ENCODE results near the gene PAX8. TPM values are rescaled to one million over a fixed set of nuclear protein-coding genes. Genes with fewer than 3 reads are reported as not detected.

Gene PAX8
- total RNA-seq, 1 experiment from 2014 or later: 12.6 TPM

GRCh38 chr2:113206251-113206650 lies 72.5 kb downstream of the PAX8 start:
- DNase-seq (ENCODE audit: low read depth): no peak

- peak; percentile 75 for DNase-seq (ENCODE audit: low read depth)
These were observed 74.7 kb downstream of the PAX8 start for GRCh38 chr2:113203901-113204519.

GRCh38 chr2:113203217-113203530 lies 75.5 kb downstream of the PAX8 start:
- no peak for DNase-seq (ENCODE audit: low read depth)

DNA sequence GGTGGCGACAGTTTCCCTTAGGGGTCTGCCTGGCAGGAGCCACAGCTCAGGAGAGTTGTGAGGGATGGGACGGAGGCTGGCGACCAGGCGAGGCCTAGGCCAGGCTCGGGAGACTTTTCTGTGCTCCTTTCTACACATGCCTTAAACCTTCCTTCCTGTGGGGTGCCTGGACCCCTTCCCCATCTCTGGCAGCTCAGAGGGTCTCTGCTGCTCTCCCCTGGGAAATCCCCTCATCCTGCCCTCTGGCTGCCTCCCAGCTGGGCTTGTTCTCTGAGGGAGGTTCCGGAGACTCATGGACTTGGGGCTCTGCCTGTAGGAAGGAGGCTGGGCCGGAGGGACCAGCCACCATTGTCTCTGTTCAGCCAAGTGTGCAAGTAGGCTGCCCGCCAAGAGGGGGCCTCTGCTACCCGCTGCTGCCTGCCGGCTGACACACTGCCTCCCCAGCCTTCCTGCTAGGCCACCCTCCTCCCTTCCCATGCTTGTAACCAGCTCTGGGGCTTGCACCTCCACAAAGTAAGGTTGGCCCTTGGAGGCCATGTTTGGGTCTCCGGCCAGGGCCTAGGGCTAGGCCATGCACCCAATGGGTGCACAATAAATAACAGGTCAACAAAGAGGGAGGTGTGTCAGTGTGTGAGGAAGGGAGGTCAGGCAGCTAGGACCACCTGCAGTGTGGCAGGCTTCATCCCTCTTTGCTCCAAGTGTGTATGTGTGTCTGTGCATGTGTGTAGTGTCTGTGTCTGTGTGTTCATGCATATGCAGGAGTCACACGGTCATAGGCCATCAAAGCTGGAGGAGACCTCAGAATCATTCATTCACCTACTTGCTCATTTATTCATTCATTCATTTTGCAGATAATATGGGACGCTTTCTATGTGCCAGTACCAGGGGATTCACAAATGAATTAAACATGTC lies 76.2 kb downstream of the PAX8 start:
- DNase-seq (ENCODE audit: low read depth): no peak

GRCh38 chr2:113201496-113202304 lies 77.0 kb downstream of the PAX8 start:
- DNase-seq (ENCODE audit: low read depth): no peak

DNA sequence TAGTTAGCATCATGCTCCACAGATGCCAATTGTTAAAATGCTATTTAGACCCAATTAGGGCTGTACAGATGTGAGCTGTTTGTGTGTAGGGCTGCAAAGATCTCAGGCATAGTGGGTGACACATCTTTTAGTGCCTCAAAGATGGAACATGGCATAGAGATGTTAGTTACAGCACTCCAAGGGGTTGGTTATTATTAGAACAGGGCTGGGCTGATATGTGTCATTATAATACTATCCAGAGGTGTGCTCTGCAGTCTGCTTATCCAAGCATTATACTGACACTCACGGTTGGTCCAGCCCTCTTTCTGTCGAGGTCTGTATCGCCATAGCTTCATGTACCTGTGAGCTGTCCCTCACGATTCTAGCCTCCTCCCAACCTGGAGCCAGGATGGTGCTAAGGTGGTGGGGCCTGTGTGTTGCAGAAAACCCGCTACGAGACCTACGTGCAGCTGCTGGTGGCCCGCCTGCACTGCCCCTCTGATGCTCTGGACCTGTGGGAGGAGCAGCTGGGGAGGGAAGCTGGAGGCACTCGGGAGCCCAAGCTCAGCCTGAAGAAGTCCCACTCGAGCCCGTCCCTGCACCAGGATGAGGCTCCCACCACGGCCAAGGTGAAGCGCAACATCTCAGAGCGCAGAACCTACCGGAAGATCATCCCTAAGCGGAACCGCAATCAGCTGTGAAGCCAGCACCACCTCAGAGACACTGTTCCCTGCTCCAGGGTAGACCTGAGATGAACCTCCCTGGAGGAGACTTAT lies 77.8 kb downstream of the PAX8 start:
- DNase-seq (ENCODE audit: low read depth): no peak

- DNase-seq (ENCODE audit: low read depth): no peak
These were observed 78.5 kb downstream of the PAX8 start for GRCh38 chr2:113200236-113200635.

DNA sequence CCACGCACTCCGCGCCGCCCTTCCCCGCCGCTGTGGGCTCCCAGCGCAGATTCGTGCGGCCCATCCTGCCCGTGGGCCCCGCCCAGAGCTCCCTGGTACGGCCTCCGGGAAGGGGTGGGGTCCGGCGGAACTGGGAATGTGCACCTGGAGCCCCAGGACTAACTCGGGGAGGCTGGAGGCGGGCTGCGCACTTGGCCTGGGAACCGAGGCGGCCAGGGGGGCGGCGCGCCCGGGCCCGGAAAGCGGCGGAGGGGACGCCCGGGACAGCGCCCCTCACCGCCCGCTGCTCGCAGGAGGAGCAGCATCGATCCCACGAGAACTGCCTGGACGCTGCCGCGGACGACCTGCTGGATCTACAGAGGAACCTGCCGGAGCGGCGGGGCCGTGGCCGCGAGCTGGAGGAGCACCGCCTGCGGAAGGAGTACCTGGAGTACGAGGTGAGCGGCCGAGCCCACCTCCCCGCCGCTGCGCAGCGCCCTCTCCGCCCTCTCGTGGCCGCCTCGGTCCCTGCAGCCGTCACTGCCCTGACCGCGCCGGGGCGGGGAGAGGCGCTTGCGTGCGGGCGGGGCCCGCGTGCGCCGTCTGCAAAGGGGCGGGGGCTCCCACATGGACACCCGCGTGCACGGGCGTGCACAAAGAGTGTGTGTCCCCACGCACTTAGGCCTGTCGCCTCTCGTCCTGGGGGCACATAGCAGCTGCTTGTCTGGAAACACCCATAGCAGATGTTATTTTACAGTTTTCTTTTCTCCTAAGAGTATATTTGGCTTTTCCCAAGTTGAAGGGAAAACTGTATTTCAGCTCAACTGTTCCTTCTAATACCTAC lies 79.7 kb downstream of the PAX8 start:
- DNase-seq (ENCODE audit: low read depth): peak; percentile 82

DNA sequence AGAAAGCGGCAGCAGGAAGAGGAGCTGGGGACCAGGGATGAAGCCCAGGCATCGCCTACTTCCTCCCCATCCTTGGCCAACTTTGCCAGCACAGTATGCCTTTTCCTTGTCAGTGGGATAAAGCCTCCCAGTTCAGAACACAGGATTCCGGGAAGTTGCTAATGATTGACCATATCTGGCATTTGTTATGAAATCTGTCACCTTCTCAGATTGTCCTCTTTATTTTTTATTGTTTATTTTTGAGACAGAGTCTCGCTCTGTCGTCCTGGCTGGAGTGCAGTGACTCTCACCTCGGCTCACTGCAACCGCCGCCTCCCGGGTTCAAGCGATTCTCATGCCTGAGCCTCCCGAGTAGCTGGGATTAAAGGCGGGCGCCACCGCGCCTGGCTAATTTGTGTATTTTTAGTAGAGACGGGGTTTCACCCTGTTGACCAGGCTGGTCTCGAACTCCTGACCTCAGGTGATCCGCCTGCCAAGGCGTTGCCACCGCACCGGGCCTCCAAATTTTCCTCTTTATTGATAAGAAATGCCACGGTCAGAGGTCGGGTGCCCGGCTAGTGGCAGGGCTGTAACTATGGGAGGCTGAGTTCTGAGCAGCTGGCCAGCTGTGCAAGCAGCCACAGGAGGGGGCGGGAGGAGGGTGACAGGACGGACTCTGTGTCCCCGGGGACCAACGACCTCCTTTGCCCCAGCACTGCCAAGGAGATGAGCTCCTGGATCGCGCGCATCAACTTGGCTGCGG lies 80.5 kb downstream of the PAX8 start:
- no peak for DNase-seq (ENCODE audit: low read depth)

DNA sequence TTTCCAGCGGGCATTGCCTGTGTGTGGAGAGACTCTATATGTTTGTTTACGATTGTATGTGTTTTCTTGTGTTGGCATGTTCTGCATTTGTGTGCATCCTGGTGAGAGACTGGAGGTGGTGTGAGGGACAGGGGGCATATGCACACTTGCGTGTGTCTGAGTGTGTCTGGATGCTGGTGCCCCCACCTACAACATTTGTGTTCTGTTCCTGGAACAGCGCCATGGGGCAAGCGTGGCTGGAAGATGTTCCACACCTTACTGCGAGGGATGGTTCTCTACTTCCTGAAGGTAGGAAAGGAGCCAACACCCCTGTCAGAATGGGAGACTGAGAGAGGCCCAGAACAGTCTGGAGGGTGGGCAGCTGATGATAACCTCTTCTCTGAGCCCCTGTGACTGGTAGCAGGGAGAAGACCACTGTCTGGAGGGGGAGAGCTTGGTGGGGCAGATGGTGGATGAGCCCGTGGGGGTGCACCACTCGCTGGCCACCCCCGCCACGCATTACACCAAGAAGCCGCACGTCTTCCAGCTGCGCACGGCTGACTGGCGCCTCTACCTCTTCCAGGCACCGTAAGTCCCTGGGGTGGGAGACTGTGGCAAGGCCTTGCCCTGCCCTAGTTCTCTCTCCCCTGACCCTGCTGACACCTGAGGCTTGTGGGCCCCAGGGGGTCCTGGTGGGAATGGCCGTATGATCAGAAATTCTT lies 81.2 kb downstream of the PAX8 start:
- no peak for DNase-seq (ENCODE audit: low read depth)

DNA sequence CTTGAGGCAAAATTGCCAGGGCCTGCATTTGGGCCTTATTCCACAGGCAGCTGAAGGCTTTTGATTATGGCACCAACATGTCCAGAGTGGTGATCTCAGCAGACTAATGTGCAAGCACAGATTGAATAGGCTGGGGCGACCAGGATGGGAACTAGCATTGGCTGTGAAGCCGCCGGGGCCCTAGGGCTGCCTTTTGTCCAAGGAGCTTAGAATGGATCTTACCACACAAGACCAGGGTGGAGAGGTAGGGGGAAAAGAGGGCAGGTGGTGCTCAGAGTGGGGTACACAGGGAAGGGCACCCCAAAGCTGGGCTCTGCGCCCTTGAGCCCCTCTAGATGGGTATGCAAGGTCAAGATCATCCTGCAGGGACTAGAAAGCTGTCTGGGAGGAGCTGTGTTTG lies 81.9 kb downstream of the PAX8 start:
- no peak for DNase-seq (ENCODE audit: low read depth)

DNA sequence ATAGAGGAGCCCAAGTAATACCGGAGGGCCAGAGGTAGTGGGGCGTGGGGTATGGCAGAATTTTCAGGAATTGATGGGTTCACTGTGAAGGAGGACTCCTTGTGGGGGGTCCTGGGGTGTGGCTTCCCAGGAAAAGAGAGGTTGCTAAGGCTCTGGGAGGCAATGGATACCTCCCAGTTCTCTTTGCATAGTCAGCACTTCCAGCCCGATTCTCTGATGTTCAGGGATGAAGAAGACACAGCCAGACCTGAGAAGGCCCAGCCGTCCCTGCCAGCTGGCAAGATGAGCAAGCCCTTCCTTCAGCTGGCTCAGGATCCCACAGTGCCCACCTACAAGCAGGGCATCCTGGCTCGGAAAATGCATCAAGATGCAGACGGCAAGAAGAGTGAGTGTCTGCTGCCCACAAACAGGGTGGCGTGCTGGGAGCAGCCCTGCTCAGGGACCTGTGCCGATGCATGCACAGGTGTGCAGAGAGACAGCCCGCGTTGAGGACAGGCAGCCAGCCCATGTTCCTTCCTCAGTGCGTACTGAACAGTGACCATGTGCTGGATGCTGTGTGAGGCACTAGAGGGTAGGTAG lies 82.7 kb downstream of the PAX8 start:
- DNase-seq (ENCODE audit: low read depth): no peak

DNA sequence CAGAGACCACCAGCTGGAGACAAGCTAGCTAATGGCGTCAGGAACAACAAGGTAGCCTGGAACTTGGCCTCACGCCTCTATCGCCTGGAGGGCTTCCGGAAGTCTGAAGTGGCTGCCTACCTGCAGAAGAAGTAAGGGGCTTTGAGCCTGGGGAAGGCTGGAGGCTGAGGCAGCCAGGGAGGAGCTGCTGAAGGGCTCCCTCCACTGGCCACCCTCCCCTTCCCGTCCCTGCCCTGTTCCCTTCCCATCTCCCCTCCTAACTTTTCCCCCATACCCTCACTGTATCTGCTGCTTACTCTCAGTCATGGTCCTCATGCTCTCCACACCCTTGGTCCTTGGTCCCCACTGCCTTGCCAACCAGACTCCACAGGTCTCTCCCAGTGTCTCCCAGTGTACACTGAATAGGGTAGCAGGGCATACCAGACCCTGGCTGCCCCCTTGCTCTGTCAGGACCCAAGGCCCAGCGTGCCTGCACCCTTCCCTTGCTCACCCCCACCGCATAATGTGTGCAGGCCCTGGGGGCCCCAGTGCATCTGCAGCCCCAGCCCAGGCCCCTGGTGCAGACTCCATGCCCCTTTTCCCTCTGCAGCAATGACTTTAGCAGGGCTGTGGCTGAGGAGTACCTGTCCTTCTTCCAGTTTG lies 86.1 kb downstream of the PAX8 start:
- DNase-seq (ENCODE audit: low read depth): no peak

GRCh38 chr2:113190871-113191270 lies 87.8 kb downstream of the PAX8 start:
- DNase-seq (ENCODE audit: low read depth): no peak

DNA sequence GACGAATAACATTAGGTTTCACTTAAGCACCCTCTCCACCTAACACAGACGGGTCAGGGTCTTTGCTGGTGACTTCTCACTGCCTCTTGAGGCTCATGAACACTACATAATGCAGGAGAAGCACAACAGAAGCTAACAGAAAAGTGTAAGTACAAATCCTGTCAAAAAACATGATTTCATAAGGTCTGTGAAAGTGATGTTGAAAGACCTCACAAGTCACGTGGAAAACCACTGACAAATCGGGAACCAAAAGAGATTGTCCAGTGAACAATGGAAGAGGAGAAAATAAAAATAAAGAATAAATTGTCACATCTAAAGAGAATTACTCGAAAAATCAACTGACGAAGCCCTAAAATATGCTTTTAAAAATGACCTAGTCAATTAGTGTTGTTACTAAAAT lies 91.0 kb downstream of the PAX8 start:
- no peak for DNase-seq (ENCODE audit: low read depth)

- DNase-seq (ENCODE audit: low read depth): no peak
These were observed 92.3 kb downstream of the PAX8 start for GRCh38 chr2:113186433-113186796.

DNA sequence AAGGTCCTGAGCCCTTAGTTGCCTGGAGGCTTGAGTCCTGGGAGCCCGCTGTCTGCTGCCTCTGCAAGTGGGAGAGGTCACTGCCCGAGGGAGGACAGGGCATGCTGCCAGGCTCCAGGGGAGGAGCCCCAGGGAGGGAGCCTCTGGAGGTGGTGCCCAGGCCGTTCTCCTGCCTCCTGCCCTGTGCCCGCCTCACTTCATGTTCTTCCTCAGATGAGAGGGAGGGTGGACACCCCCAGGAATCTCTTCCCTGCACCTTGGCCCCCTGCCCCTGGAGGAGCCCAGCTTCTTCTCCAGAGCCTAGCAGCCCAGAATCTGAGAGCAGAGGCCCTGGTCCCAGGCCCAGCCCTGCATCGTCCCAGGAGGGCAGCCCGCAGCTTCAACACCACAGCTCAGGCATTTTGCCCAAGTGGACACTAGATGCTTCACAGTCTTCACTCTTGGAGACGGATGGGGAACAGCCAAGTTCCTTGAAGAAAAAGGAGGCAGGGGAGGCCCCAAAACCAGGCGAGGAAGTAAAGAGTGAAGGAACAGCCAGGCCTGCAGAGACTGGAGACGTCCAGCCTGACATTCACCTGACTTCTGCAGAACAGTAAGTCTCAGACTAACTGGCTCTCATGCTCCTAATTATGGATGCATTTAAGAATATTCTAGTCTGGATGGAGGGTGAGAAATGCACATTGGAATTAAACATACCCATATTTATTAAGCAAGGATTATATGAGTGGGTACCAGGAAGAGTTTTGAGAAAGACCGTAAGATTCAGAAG lies 92.9 kb downstream of the PAX8 start:
- peak; percentile 53 for DNase-seq (ENCODE audit: low read depth)
